Measurements from ENCODE around the gene SYTL1. TPM values are rescaled to one million over a fixed set of nuclear protein-coding genes. Genes with fewer than 3 reads are reported as not detected.

SYTL1 gene
- polyA plus RNA-seq, 1 of the 3 experiments (the other 2 are of a cell fraction), result 3.0 TPM

GRCh38 chr1:27348861-27349783, 7.3 kb downstream of the SYTL1 start:
- 56% methylated on average over 18 of the region's 51 CpGs for WGBS (ENCODE audit: low lambda C conversion rate)
- H3K4me1 ChIP-seq (ENCODE audit: control insufficient read depth in 1 of 2, insufficient read depth in 2 of 2, low read depth in 1 of 2, low read length in 1 of 2), result peaks cover 0 to 10% of the 10 kb centered on the region in 2 experiments; a peak in 1 of 4 replicates
- H3K4me3 ChIP-seq (ENCODE audit: low read depth in 2 of 2, low read length in 1 of 2), result peak overlapping the region in 1 of 2 experiments; percentile 39; a peak in 2 of 4 replicates
- ChIA-PET CTCF (interaction anchor here (0.6 to 12.3 kb wide), 21 partner anchors 8 to 305 kb away, joined by 3 to 219 read pairs (median 4); partner anchors contain the start of genes MAP3K6 and SYTL1), POLR2A (interaction anchor here (1.1 to 2.6 kb wide), 4 partner anchors 9 to 48 kb away, joined by 4 to 15 read pairs (median 5); partner anchors contain the start of gene MAP3K6)
- H3F3A ChIP-seq (replicated peaks; ENCODE audit: insufficient read depth), result no peaks in the 10 kb centered on the region
- no peaks in the 10 kb centered on the region for H3K27me3 ChIP-seq (ENCODE audit: insufficient read depth)
- H3K36me3 ChIP-seq (replicated peaks in 1 of 2; ENCODE audit: control insufficient read depth in 1 of 2, insufficient read depth in 2 of 2, low read length in 1 of 2), result no peaks in the 10 kb centered on the region
- H3K79me2 ChIP-seq (ENCODE audit: insufficient read depth), result no peaks in the 10 kb centered on the region
- DNase-seq, result peak; percentile 90
- TF ChIP-seq, protein P1, sequence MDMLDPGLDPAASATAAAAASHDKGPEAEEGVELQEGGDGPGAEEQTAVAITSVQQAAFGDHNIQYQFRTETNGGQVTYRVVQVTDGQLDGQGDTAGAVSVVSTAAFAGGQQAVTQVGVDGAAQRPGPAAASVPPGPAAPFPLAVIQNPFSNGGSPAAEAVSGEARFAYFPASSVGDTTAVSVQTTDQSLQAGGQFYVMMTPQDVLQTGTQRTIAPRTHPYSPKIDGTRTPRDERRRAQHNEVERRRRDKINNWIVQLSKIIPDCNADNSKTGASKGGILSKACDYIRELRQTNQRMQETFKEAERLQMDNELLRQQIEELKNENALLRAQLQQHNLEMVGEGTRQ (IDR thresholded peaks at IDR 0.05; ENCODE audit: borderline replicate concordance, low read depth, low read length), result no peak
- TF ChIP-seq GABPA (IDR thresholded peaks at IDR 0.05; ENCODE audit: low read depth) (no peak), CHD2 (IDR thresholded peaks at IDR 0.05; ENCODE audit: low read length, partially characterized antibody) (no peak), RAD21 (IDR thresholded peaks at IDR 0.05; ENCODE audit: low read length) (no peak), ELF1 (IDR thresholded peaks at IDR 0.05) (no peak), PBX3 (IDR thresholded peaks at IDR 0.05) (no peak), ZBTB33 (IDR thresholded peaks at IDR 0.05; ENCODE audit: borderline replicate concordance, low read depth) (no peak), TCF12 (IDR thresholded peaks at IDR 0.05) (no peak), MEF2A (IDR thresholded peaks at IDR 0.05; ENCODE audit: borderline replicate concordance, low read depth) (no peak), RXRA (IDR thresholded peaks at IDR 0.05; ENCODE audit: borderline replicate concordance, low read depth) (no peak)
- TF ChIP-seq, protein P2, sequence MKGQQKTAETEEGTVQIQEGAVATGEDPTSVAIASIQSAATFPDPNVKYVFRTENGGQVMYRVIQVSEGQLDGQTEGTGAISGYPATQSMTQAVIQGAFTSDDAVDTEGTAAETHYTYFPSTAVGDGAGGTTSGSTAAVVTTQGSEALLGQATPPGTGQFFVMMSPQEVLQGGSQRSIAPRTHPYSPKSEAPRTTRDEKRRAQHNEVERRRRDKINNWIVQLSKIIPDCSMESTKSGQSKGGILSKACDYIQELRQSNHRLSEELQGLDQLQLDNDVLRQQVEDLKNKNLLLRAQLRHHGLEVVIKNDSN (IDR thresholded peaks at IDR 0.05; ENCODE audit: borderline replicate concordance, low read depth), result no peak
- TF ChIP-seq, protein P3, sequence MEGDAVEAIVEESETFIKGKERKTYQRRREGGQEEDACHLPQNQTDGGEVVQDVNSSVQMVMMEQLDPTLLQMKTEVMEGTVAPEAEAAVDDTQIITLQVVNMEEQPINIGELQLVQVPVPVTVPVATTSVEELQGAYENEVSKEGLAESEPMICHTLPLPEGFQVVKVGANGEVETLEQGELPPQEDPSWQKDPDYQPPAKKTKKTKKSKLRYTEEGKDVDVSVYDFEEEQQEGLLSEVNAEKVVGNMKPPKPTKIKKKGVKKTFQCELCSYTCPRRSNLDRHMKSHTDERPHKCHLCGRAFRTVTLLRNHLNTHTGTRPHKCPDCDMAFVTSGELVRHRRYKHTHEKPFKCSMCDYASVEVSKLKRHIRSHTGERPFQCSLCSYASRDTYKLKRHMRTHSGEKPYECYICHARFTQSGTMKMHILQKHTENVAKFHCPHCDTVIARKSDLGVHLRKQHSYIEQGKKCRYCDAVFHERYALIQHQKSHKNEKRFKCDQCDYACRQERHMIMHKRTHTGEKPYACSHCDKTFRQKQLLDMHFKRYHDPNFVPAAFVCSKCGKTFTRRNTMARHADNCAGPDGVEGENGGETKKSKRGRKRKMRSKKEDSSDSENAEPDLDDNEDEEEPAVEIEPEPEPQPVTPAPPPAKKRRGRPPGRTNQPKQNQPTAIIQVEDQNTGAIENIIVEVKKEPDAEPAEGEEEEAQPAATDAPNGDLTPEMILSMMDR (IDR thresholded peaks at IDR 0.05), result no peak
- H3K9me2 ChIP-seq, result no peaks in the 10 kb centered on the region
- H2AFZ ChIP-seq (ENCODE audit: low read depth), result 0 out of 2 replicates have a peak overlapping the region, but pooled peaks have one; percentile 41
- no peaks in the 10 kb centered on the region for H3K9me3 ChIP-seq
- no peak overlapping the region for H3K9ac ChIP-seq
- H3K27ac ChIP-seq (ENCODE audit: low read depth in 2 of 2, low read length in 1 of 2), result no peak overlapping the region
- 0 out of 2 replicates have a peak overlapping the region, but pooled peaks have one; percentile 47 for H3K4me2 ChIP-seq
- no peaks in the 10 kb centered on the region for H4K20me1 ChIP-seq (ENCODE audit: insufficient read depth)
